Activated naive CD8-positive, alpha-beta T cell treated with anti-CD3 and anti-CD28 coated beads, Interleukin-2, amount 50 U/mL, for 16 hours (primary cell): ENCODE results near the gene OSBPL9.
"Not testable (repeated sequence)": the region's sequence is repeated elsewhere in the genome, so short reads cannot be mapped to it uniquely, and the experiment has no call there.

Experiments used
- DNase-seq: peaks from one replicate; pipeline ENCODE4 v3.0.0-alpha.2; 2020; ENCODE audit warnings: low read depth, low spot score

OSBPL9 gene

GRCh38 chr1:51610104-51610503 is 6.8 kb upstream of the OSBPL9 start:
- DNase-seq: not testable (repeated sequence)

GRCh38 chr1:51610637-51611036 is 6.3 kb upstream of the OSBPL9 start:
- DNase-seq: no peak

GRCh38 chr1:51612447-51612961 is 4.4 kb upstream of the OSBPL9 start:
- no peak for DNase-seq

- no peak for DNase-seq
Measured at GRCh38 chr1:51615780-51616291, 1.1 kb upstream of the OSBPL9 start.

GRCh38 chr1:51616490-51616889 is 402 bp upstream of the OSBPL9 start:
- no peak for DNase-seq

- DNase-seq: no peak
Measured at GRCh38 chr1:51618715-51619114, 1.8 kb downstream of the OSBPL9 start.

- no peak for DNase-seq
Measured at GRCh38 chr1:51620470-51620869, 3.6 kb downstream of the OSBPL9 start.

- no peak for DNase-seq
Measured at GRCh38 chr1:51621161-51621560, 4.3 kb downstream of the OSBPL9 start.

GRCh38 chr1:51621841-51622454 is 5.1 kb downstream of the OSBPL9 start:
- DNase-seq: no peak

GRCh38 chr1:51622455-51622913 is 5.6 kb downstream of the OSBPL9 start:
- DNase-seq: no peak

GRCh38 chr1:51623025-51623424 is 6.1 kb downstream of the OSBPL9 start:
- no peak for DNase-seq

GRCh38 chr1:51623450-51623849 is 6.6 kb downstream of the OSBPL9 start:
- DNase-seq: no peak

- DNase-seq: no peak
Measured at GRCh38 chr1:51624855-51625254, 8.0 kb downstream of the OSBPL9 start.

- DNase-seq: no peak
Measured at GRCh38 chr1:51627672-51628071, 10.8 kb downstream of the OSBPL9 start.

- DNase-seq: no peak
Measured at GRCh38 chr1:51628715-51629590, 12.1 kb downstream of the OSBPL9 start.

- DNase-seq: no peak
Measured at GRCh38 chr1:51629918-51630317, 13.0 kb downstream of the OSBPL9 start.

- DNase-seq: no peak
Measured at GRCh38 chr1:51630393-51630792, 13.5 kb downstream of the OSBPL9 start.

- no peak for DNase-seq
Measured at GRCh38 chr1:51630922-51631321, 14.0 kb downstream of the OSBPL9 start.

- no peak for DNase-seq
Measured at GRCh38 chr1:51631747-51632146, 14.9 kb downstream of the OSBPL9 start.

- DNase-seq: no peak
Measured at GRCh38 chr1:51634618-51635017, 17.7 kb downstream of the OSBPL9 start.

GRCh38 chr1:51635615-51636014 is 18.7 kb downstream of the OSBPL9 start:
- DNase-seq: no peak

- no peak for DNase-seq
Measured at GRCh38 chr1:51636191-51636590, 19.3 kb downstream of the OSBPL9 start.
